Gastroesophageal sphincter (tissue), 4 donors: ENCODE results near the gene RNF213. TPM values are rescaled to one million over a fixed set of nuclear protein-coding genes. Genes with fewer than 3 reads are reported as not detected.

Experiments used
- ATAC-seq: fragments of 150-250 bp; one replicate; pipeline ENCODE4 v1.9.1; 2016; ENCODE audit warnings: mild to moderate bottlenecking, moderate library complexity
- H3K27ac ChIP-seq, 4 donors: fragments of 200-600 bp; sonication (generic) in 3 of 4; 1 replicate in 3 of 4; 2 replicates in 1 of 4; pipeline ENCODE4 v1.5.1; 2016 to 2019
- H3K27me3 ChIP-seq: fragments of 200-600 bp; sonication (generic); one replicate; pipeline ENCODE4 v1.5.1; 2019
- H3K36me3 ChIP-seq, 2 donors: fragments of 200-600 bp; sonication (generic); one replicate each; pipeline ENCODE4 v1.5.1; 2019; ENCODE audit warnings: control low read depth in 1 of 2
- H3K4me1 ChIP-seq, 3 donors: fragments of 200-600 bp; sonication (generic); 1 replicate in 2 of 3; 2 replicates in 1 of 3; pipeline ENCODE4 v1.5.1; 2016 to 2019; ENCODE audit warnings: control low read depth in 2 of 3
- H3K4me3 ChIP-seq, 2 donors: fragments of 200-600 bp; sonication (generic); one replicate each; pipeline ENCODE4 v1.5.1; 2019; ENCODE audit warnings: mild to moderate bottlenecking in 1 of 2, moderate library complexity in 1 of 2
- H3K9me3 ChIP-seq, 3 donors: fragments of 200-600 bp; sonication (generic); one replicate each; pipeline ENCODE4 v1.5.1; 2017 to 2019; ENCODE audit warnings: control low read depth in 2 of 3
- EP300 ChIP-seq: sonication (generic); formaldehyde crosslinking; IDR thresholded peaks from one replicate; pipeline ENCODE4 v1.6.1; 2017; ENCODE audit warnings: antibody characterized with exemption, mild to moderate bottlenecking
- POLR2A ChIP-seq, 2 donors: fragments of 450-650 bp; IDR thresholded peaks; one replicate each; pipeline ENCODE4 v1.6.1; 2017; ENCODE audit warnings: antibody characterized with exemption in 2 of 2, mild to moderate bottlenecking in 2 of 2, moderate library complexity in 1 of 2
- POLR2AphosphoS5 ChIP-seq: sonication (generic); formaldehyde crosslinking; IDR thresholded peaks from one replicate; pipeline ENCODE4 v1.6.1; 2017; ENCODE audit warnings: antibody characterized with exemption
- WGBS, 2 donors: methylation state at CpG; one replicate each; pipeline ENCODE4 v1.1.5; 2018; ENCODE audit warnings: low coverage in 1 of 2; 5-methylcytosine and 5-hydroxymethylcytosine counted together
- total RNA-seq, 4 donors: library from RNA; depleted of rRNA; stranded (reverse); fragments of >200 nt; gene quantifications; one replicate each; pipeline ENCODE4 v1.1.0, GENCODE V29; 2016
- TF ChIP-seq, protein P1 (sequence below), 4 experiments: fragments of 200-600 bp in 2 of 4; fragments of 450-650 bp in 2 of 4; sonication (generic) in 1 of 4; IDR thresholded peaks; one replicate each; pipeline ENCODE4 v1.5.1; 2017 to 2019; ENCODE audit warnings: antibody characterized with exemption in 4 of 4, mild to moderate bottlenecking in 2 of 4, moderate library complexity in 2 of 4

The RNF213 gene
- total RNA-seq, 4 donors from 2014 or later = 59.2 to 87.6 (median 67.8) TPM

DNA sequence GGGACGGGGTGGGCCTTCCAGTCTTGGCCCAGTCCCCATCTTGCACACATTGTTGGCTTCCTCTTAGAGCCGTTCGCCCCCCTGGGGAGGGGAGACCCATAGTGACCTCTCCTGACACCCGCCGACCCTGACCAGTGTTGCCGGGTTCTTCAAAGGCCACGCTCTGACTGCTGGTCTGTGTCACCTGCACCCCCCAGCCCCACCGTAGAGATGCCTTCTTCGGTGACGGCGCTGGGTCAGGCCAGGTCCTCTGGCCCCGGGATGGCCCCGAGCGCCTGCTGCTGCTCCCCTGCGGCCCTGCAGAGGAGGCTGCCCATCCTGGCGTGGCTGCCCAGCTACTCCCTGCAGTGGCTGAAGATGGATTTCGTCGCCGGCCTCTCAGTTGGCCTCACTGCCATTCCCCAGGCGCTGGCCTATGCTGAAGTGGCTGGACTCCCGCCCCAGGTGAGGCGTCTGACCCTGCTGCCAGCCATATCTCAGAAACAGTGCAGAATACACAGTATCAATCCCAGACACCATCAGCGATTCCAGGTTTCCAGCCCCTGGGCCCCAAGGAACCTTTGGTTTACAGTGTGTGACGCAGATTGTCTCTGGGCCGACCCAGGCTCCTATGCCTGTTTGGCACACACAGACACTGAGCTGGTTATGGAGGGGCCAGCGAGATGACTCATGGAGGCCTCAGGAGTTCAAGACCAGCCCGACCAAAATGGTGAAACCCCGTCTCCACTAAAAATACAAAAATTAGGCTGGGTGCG is 39.1 kb upstream of the RNF213 start:
- H3K4me1 ChIP-seq = peaks cover 0 to 49% (median 10%) of the 10 kb centered on the region in 3 donors
- 41 to 49% methylated on average over 6 to 10 of the region's 29 CpGs for WGBS, 2 donors
- H3K4me3 ChIP-seq = peak overlapping the region; percentile 96 to 100
- H3K27me3 ChIP-seq = no peaks in the 10 kb centered on the region
- TF ChIP-seq POLR2AphosphoS5 = no peak
- no peak for TF ChIP-seq POLR2A (IDR thresholded peaks at IDR 0.05)
- TF ChIP-seq EP300 = no peak
- TF ChIP-seq, protein P1, sequence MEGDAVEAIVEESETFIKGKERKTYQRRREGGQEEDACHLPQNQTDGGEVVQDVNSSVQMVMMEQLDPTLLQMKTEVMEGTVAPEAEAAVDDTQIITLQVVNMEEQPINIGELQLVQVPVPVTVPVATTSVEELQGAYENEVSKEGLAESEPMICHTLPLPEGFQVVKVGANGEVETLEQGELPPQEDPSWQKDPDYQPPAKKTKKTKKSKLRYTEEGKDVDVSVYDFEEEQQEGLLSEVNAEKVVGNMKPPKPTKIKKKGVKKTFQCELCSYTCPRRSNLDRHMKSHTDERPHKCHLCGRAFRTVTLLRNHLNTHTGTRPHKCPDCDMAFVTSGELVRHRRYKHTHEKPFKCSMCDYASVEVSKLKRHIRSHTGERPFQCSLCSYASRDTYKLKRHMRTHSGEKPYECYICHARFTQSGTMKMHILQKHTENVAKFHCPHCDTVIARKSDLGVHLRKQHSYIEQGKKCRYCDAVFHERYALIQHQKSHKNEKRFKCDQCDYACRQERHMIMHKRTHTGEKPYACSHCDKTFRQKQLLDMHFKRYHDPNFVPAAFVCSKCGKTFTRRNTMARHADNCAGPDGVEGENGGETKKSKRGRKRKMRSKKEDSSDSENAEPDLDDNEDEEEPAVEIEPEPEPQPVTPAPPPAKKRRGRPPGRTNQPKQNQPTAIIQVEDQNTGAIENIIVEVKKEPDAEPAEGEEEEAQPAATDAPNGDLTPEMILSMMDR (IDR thresholded peaks at IDR 0.05) = no peak
- ATAC-seq = no peak
- peak overlapping the region in 3 of 4 donors; percentile 84 to 89 (median 88) for H3K27ac ChIP-seq
- no peaks in the 10 kb centered on the region for H3K9me3 ChIP-seq
- peaks cover 0 to 49% of the 10 kb centered on the region in 2 donors for H3K36me3 ChIP-seq

DNA sequence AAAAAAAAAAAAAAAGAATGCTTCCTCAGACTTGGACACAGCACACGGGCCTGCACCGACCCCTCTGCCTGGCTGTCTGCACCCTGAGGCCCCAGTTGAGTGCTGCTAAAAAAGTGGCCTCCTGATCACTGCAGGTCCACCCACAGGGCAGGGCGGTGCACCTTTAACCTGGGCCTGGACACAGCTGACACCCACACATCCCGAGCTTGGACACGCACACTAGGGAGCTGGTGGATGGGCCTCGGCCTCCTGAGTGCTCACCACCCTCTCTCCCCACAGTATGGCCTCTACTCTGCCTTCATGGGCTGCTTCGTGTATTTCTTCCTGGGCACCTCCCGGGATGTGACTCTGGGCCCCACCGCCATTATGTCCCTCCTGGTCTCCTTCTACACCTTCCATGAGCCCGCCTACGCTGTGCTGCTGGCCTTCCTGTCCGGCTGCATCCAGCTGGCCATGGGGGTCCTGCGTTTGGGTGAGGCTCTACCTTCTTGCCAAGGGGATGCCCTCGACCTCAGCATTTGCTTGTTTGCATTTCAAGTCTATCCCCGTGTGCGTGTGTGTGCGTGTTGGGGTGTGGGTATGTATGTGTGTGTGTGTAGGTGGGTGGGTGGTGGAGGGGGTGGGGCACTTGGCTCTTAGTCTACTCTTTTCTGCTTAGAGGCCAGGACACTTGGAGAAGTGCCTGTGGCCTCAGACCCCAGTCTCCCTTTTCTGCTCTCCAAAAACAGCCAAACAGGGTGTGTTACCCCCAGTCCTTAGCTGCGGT is 38.1 kb upstream of the RNF213 start:
- WGBS, 2 donors = 86% methylated on average over 14 of the region's 18 CpGs; no CpG with 5 or more reads in 1 of the 2 donors
- H3K36me3 ChIP-seq = peaks cover 0 to 49% of the 10 kb centered on the region in 2 donors
- no peaks in the 10 kb centered on the region for H3K9me3 ChIP-seq
- peaks cover 0 to 49% (median 10%) of the 10 kb centered on the region in 3 donors for H3K4me1 ChIP-seq
- no peak for ATAC-seq
- H3K4me3 ChIP-seq = no peak overlapping the region
- no peak overlapping the region for H3K27ac ChIP-seq
- H3K27me3 ChIP-seq = no peaks in the 10 kb centered on the region
- TF ChIP-seq POLR2A (IDR thresholded peaks at IDR 0.05) (no peak), EP300 (no peak), POLR2AphosphoS5 (no peak)
- TF ChIP-seq, protein P1 (IDR thresholded peaks at IDR 0.05) = no peak

DNA sequence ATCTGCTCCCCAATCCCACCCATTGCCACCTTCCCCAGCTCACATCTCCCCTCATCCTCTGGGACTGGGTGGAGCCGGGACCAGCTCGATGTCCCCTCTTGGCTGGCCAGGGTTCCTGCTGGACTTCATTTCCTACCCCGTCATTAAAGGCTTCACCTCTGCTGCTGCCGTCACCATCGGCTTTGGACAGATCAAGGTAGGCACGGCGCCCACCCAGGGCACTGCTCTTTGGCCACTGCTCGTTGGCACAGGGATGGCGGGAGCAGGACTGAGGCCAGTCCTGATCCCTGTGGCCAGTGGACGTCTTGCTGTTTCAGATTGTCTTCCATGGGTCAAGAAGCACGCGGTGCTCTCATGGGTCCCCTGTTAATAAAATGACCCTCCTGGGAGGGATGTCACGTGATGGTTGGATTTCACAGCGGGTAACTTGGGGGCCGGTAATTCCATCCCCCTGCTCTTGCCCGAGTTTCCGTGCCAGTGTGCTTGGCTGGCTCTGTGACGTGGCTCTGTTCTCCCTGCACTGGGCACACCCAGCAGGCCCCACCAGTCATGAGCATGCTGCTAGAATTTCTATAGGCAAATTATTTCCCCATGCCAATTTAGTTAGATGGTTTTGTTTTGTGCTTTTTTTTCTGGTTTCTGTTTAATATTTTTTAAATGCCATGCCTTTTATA is 37.4 kb upstream of the RNF213 start:
- no peaks in the 10 kb centered on the region for H3K9me3 ChIP-seq
- H3K36me3 ChIP-seq = peaks cover 0 to 51% of the 10 kb centered on the region in 2 donors
- no peak for TF ChIP-seq EP300
- TF ChIP-seq POLR2AphosphoS5 = no peak
- TF ChIP-seq, protein P1 (IDR thresholded peaks at IDR 0.05) = no peak
- no peak for TF ChIP-seq POLR2A (IDR thresholded peaks at IDR 0.05)
- no peak for ATAC-seq
- H3K27me3 ChIP-seq = no peaks in the 10 kb centered on the region
- WGBS, 2 donors = 88 to 91% methylated on average over 8 to 10 of the region's 18 CpGs
- H3K27ac ChIP-seq = no peak overlapping the region
- H3K4me3 ChIP-seq = no peak overlapping the region
- peaks cover 0 to 44% (median 10%) of the 10 kb centered on the region in 3 donors for H3K4me1 ChIP-seq

DNA sequence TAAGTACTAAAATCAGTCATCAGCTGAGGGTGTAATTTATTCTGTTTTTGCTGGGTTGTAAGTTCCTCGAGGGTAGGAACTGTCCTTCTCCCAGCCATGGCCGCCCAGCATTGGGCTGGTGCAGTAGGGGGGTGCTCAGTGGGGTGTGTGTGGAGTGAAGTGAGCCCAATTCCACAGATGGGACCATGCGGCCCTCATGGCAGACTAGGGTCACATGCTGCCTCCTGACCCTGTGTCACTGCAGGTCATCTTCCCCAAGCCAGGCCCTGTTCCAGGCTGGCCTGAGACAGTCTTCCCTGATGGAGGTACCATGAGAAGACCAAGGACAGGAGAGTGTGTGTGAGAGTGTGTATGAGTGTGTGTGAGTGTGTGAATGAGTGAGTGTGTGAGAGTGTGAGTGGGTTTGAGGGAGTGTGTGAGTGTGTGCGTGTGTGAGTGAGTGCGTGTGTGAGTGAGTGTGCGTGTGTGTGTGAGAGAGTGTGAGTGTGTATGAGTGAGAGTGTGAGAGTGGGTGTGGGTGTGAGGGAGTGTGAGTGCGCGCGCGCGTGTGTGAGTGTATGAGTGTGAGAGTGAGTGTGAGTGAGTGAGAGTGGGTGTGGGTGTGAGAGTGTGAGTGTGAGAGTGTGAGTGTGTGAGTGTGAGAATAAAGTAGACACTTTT is 36.7 kb upstream of the RNF213 start:
- Histone ChIP-seq H3K4me1 (peaks cover 0 to 37% (median 10%) of the 10 kb centered on the region in 3 donors), H3K27ac (no peak overlapping the region), H3K36me3 (peaks cover 0 to 58% of the 10 kb centered on the region in 2 donors), H3K27me3 (no peaks in the 10 kb centered on the region), H3K4me3 (no peak overlapping the region), H3K9me3 (no peaks in the 10 kb centered on the region)
- TF ChIP-seq EP300 = no peak
- TF ChIP-seq, protein P1 (IDR thresholded peaks at IDR 0.05) = no peak
- TF ChIP-seq POLR2A (IDR thresholded peaks at IDR 0.05) = no peak
- no peak for TF ChIP-seq POLR2AphosphoS5
- 78 to 95% methylated on average over 6 to 10 of the region's 11 CpGs for WGBS, 2 donors
- no peak for ATAC-seq
